HG02840 (cell line): ENCODE results near the gene ACBD6.

Source experiments
- ATAC-seq: cut with Tn5 transposase; IDR thresholded peaks from one replicate; pipeline ENCODE4 v1.9.1; 2021; ENCODE audit warnings: mild to moderate bottlenecking, moderate library complexity, moderate number of reproducible peaks; ENCODE audit not compliant: unreplicated experiment, low FRiP score

The ACBD6 gene

GRCh38 chr1:180311011-180311730 lies 191.2 kb downstream of the ACBD6 start:
- no peak for ATAC-seq

- ATAC-seq, result no peak
Observed at GRCh38 chr1:180310095-180310494, 192.3 kb downstream of the ACBD6 start.

- no peak for ATAC-seq
Observed at GRCh38 chr1:180309338-180309737, 193.0 kb downstream of the ACBD6 start.

GRCh38 chr1:180301135-180301742 lies 201.1 kb downstream of the ACBD6 start:
- no peak for ATAC-seq

DNA sequence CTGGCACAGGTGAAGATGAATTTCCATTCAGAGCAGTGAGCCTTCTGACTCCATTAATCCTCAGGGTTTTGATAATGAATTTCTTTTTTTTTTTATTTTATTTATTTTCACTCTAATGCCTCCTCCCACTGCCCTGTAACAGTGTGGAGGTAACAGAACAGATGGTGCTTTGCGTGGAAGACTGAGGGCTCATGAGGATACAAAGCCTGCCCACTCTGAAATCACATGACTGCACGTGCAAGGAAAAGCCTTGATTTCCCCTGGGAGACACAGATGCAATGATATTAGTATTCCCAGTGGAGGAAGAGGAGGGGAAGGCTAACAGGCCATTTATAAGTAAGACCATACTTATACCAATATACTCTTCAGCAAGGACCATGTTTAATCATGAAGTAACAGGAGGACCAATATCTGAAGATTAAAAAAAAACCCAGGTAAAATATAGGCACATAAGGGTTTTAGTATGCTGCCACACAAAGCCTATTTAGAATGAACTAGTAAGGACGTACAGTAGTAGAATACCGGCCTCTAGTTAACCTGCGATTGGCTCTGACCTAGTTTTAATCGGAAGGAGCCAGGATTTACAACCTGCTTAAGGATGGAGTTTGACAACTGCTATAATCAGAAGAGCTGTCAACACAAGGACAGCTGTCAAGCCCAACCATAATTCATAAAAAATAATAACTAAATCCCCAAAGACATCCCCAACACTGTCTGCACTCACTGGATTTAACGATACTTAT lies 202.7 kb downstream of the ACBD6 start:
- ATAC-seq, result no peak

DNA sequence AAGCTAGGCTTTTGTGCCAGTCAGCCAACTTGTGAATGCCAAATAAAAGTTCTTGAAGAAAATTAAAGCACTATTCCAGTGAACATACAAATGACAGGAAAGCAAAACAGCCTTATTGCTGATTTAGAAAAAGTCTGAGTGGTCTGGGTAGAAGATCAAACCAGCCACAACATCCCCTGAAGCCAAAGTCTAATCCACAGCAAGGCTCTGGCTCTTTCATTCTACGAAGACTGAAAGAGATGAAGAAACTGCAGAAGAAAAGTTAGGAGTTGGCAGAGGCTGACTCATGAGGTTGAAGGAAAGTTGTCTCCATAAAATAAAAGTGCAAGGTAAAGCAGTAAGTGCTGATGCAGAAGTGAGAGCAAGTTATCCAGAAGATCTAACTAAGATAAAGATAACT lies 206.4 kb downstream of the ACBD6 start:
- ATAC-seq, result no peak

GRCh38 chr1:180294711-180295110 lies 207.7 kb downstream of the ACBD6 start:
- ATAC-seq, result no peak

DNA sequence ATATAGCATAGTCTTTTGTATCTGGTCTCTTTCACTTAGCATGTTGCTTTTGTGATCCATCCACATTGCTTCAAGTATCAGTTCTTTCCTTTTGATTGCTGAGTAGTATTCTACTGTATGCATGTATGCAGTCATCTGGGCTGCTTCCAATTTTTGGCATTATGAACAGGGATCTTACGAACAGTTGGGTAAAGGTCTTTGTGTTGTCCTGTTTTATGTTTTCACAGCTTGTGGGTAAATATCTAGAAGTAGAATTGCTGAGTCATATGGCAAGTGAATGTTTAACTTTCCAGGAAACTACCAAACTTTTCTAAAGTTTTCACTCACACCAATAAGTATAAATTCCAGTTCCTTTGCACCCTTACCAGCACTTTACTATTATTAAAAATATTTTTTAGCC lies 211.4 kb downstream of the ACBD6 start:
- no peak for ATAC-seq

DNA sequence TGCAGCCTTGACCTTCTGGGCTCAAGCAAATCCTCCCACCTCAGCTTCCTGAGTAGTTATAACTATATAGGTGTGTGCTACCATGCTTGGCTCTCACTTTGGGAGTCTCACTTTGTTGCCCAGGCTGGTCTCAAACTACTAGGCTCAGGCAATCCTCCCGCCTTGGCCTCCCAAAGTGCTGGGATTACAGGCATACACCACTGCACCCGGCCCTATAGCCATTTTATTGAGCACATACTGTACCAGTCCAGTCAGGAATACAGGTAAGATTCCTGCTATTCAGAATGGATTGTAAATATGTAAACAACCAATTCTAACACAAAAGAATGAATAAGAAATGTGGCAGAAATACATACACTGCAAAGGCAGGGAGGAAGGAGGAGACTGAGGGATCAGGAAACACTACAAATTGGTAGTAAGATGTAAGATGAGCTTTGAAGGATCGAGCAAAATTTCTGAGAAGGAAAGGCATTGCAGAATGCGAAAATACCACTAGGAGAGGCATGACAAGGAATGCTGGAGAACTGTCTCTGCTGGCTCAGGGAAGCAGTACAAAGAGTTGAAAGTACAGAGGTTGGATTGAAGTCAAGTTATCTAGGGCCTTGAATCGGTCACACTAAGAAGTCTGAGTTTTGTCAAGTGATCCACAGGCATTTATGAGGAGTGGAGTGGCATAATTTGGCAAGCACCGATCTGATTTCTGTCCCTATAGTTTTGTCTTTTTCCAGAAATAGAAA lies 211.9 kb downstream of the ACBD6 start:
- ATAC-seq, result no peak

GRCh38 chr1:180288940-180289339 lies 213.4 kb downstream of the ACBD6 start:
- ATAC-seq, result no peak

- no peak for ATAC-seq
Observed at GRCh38 chr1:180287988-180288705, 214.2 kb downstream of the ACBD6 start.

DNA sequence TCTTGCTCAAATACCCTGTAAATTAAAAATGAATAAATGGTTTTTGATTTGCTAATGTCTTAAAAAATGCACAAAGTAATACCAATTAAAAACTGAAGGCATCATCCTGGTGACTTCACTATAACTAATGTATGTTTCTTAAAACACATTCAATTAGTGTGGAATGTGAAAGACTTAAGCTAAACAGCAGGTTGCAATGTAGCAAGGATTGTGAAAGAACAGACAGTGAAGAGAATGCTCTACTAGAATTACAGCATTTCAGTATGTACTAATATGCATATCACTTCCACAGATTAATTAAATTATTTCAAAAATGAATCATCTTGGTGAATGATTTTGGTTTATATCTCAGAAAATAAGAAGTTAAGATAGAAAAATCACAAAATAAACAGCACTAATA lies 216.0 kb downstream of the ACBD6 start:
- no peak for ATAC-seq

GRCh38 chr1:180283098-180283497 lies 219.3 kb downstream of the ACBD6 start:
- ATAC-seq, result no peak

- no peak for ATAC-seq
Observed at GRCh38 chr1:180282401-180283044, 219.9 kb downstream of the ACBD6 start.

- ATAC-seq, result no peak
Observed at GRCh38 chr1:180281490-180281889, 220.9 kb downstream of the ACBD6 start.

GRCh38 chr1:180280617-180281016 lies 221.8 kb downstream of the ACBD6 start:
- ATAC-seq, result no peak

GRCh38 chr1:180279651-180280050 lies 222.7 kb downstream of the ACBD6 start:
- ATAC-seq, result no peak

DNA sequence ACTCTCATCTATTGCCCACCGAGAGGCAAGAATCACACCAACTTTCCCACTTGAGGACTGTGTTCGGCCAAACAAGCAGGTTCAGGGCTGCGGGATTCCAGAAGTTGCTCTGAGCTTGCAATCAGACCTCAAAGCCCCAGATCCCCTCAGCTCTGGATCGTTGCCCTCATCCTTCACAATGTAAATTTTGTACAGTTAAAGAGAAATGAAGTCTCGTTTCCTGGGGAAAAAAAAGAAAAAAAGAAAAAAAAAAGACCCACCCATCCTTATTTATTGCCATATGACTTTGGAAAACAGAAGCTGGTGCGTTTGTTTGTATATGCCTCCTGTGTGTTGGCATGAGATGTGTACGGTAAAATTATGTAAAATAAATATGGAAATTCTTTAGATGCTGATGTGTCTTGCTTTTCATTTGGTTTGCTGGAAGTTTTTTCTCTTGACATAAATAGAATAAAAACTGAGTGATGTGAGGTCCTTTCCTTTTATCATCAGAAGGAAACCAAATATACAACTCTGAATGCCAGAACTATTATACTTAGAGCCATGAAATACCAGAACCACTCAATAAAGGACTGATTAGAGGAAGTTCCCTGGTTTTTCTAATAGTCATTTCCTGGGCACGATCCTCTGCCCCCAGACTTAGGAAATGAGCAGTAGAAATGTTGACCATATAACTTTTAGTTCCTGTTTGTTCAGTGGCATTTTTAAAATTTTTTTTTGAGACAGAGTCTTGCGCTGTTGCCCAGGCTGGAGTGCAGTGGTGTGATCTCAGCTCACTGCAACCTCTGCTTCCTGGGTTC lies 223.6 kb downstream of the ACBD6 start:
- no peak for ATAC-seq

- no peak for ATAC-seq
Observed at GRCh38 chr1:180278194-180278515, 224.2 kb downstream of the ACBD6 start.
